MM.1S (cell line): ENCODE data around the gene CFAP54.

ENCODE experiments used
- DNase-seq: peaks from one replicate; pipeline ENCODE4 v3.0.0-alpha.2; 2015
- H2AFZ ChIP-seq: fragments of 300-600 bp; sonication (generic); 2 replicates; pipeline ENCODE4 v1.6.0; 2016; ENCODE audit warnings: antibody characterized with exemption, low read length
- H3F3A ChIP-seq: fragments of 300-600 bp; sonication (generic); 2 replicates; pipeline ENCODE4 v1.6.1; 2016; ENCODE audit warnings: mild to moderate bottlenecking, antibody characterized with exemption, low read length, moderate library complexity, mixed read lengths; ENCODE audit not compliant: insufficient read depth
- H3K27ac ChIP-seq: fragments of 300-600 bp; sonication (generic); 2 replicates; pipeline ENCODE4 v1.5.1; 2016; ENCODE audit warnings: mild to moderate bottlenecking, low read length
- H3K27me3 ChIP-seq: fragments of 300-600 bp; sonication (generic); replicated peaks from 2 replicates; pipeline ENCODE4 v1.6.0; 2016; ENCODE audit warnings: low read length; ENCODE audit not compliant: insufficient read depth
- H3K36me3 ChIP-seq: fragments of 300-600 bp; sonication (generic); replicated peaks from 2 replicates; pipeline ENCODE4 v1.6.1; 2016; ENCODE audit warnings: mild to moderate bottlenecking, low read length, mixed read lengths; ENCODE audit not compliant: insufficient read depth
- H3K4me1 ChIP-seq: fragments of 300-600 bp; sonication (generic); 2 replicates; pipeline ENCODE4 v1.6.1; 2016; ENCODE audit warnings: low read length, mixed read lengths
- H3K4me2 ChIP-seq: fragments of 300-600 bp; sonication (generic); 2 replicates; pipeline ENCODE4 v1.6.0; 2016; ENCODE audit warnings: low read depth, low read length
- H3K4me3 ChIP-seq: fragments of 300-600 bp; sonication (generic); 2 replicates; pipeline ENCODE4 v1.5.1; 2016; ENCODE audit warnings: low read length, mixed read lengths
- H3K79me2 ChIP-seq: fragments of 300-600 bp; sonication (generic); 2 replicates; pipeline ENCODE4 v1.6.1; 2016; ENCODE audit warnings: mixed run types, low read length, mixed read lengths
- H3K9ac ChIP-seq: fragments of 300-600 bp; sonication (generic); 2 replicates; pipeline ENCODE4 v1.6.1; 2016; ENCODE audit warnings: low read length, mixed read lengths
- H3K9me2 ChIP-seq: fragments of 300-600 bp; sonication (generic); replicated peaks from 2 replicates; pipeline ENCODE4 v1.6.1; 2016; ENCODE audit warnings: mild to moderate bottlenecking, low read length, mixed read lengths; ENCODE audit not compliant: insufficient read depth
- H3K9me3 ChIP-seq: fragments of 300-600 bp; sonication (generic); replicated peaks from 2 replicates; pipeline ENCODE4 v1.6.1; 2016; ENCODE audit warnings: mild to moderate bottlenecking, low read length, mixed read lengths; ENCODE audit not compliant: insufficient read depth
- H4K20me1 ChIP-seq: fragments of 300-600 bp; sonication (generic); 2 replicates; pipeline ENCODE4 v1.6.1; 2016; ENCODE audit warnings: mild to moderate bottlenecking, low read length, moderate library complexity, mixed read lengths; ENCODE audit not compliant: insufficient read depth
- EZH2 ChIP-seq: fragments of 300-600 bp; sonication (generic); optimal IDR thresholded peaks from 2 replicates; pipeline ENCODE3; 2017; ENCODE audit warnings: low read depth, mild to moderate bottlenecking, antibody characterized with exemption, low read length, mixed read lengths
- EZH2phosphoT487 ChIP-seq: fragments of 300-600 bp; sonication (generic); IDR thresholded peaks from 2 replicates; pipeline ENCODE4 v1.6.1; 2018; ENCODE audit warnings: antibody characterized with exemption, low read length
- TF ChIP-seq, protein P1 (sequence below): fragments of 300-600 bp; sonication (generic); IDR thresholded peaks from 2 replicates; pipeline ENCODE4 v1.5.1; 2016; ENCODE audit warnings: antibody characterized with exemption, low read length, mixed read lengths

Gene CFAP54

DNA sequence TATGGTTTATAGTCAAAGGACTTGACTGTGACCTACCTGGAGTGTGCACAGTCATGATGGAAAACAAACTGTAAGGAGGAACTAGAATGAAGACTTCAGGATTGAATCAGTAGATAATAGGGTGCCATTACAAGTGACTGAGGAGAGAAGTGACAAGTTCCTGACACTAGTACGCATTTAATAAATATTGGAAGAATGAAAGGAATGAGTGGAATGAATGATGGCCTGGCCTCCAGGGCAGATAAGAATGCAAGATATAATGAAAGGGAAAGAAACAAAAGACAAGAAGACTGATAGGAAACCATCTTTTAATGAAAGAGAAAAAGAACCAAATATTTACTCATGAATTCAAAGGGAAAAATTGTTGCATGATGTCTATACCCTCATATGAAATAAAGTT lies 372.9 kb downstream of the CFAP54 start:
- Histone ChIP-seq H3F3A (no peaks in the 10 kb centered on the region), H3K27ac (no peak overlapping the region), H3K4me1 (no peaks in the 10 kb centered on the region), H4K20me1 (no peaks in the 10 kb centered on the region), H3K9me2 (no peaks in the 10 kb centered on the region), H3K4me2 (no peak overlapping the region), H3K27me3 (no peaks in the 10 kb centered on the region), H3K4me3 (no peak overlapping the region), H3K9me3 (no peaks in the 10 kb centered on the region), H2AFZ (no peak overlapping the region), H3K36me3 (no peaks in the 10 kb centered on the region), H3K79me2 (no peaks in the 10 kb centered on the region), H3K9ac (no peak overlapping the region)
- TF ChIP-seq, protein P1, sequence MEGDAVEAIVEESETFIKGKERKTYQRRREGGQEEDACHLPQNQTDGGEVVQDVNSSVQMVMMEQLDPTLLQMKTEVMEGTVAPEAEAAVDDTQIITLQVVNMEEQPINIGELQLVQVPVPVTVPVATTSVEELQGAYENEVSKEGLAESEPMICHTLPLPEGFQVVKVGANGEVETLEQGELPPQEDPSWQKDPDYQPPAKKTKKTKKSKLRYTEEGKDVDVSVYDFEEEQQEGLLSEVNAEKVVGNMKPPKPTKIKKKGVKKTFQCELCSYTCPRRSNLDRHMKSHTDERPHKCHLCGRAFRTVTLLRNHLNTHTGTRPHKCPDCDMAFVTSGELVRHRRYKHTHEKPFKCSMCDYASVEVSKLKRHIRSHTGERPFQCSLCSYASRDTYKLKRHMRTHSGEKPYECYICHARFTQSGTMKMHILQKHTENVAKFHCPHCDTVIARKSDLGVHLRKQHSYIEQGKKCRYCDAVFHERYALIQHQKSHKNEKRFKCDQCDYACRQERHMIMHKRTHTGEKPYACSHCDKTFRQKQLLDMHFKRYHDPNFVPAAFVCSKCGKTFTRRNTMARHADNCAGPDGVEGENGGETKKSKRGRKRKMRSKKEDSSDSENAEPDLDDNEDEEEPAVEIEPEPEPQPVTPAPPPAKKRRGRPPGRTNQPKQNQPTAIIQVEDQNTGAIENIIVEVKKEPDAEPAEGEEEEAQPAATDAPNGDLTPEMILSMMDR = no peak
- TF ChIP-seq EZH2phosphoT487 = no peak
- TF ChIP-seq EZH2 = no peak
- no peak for DNase-seq

DNA sequence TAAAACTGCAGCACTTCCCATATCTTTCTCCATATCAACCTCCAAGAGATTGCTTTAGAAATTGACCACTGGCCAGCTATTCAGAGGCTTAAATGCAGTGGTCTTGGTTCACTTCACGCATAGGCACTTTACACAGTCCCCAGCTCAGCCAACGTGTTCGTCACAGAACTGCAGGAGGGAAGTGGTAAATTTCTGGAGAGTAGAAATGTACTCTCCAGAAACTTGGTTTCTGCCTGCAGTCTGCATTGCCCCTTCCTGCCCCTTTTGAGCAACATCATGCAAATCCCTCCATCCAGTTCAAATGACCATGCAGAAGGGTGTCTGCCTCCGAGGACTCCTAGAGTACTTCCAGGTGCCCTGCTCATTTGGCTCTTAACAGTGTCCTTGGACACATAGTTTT lies 375.0 kb downstream of the CFAP54 start:
- TF ChIP-seq EZH2phosphoT487 = no peak
- TF ChIP-seq EZH2 = no peak
- TF ChIP-seq, protein P1 = no peak
- no peak for DNase-seq
- H3K9ac ChIP-seq = no peak overlapping the region
- no peak overlapping the region for H3K27ac ChIP-seq
- no peaks in the 10 kb centered on the region for H3K36me3 ChIP-seq
- no peaks in the 10 kb centered on the region for H3F3A ChIP-seq
- H4K20me1 ChIP-seq = no peaks in the 10 kb centered on the region
- no peaks in the 10 kb centered on the region for H3K79me2 ChIP-seq
- no peak overlapping the region for H2AFZ ChIP-seq
- no peaks in the 10 kb centered on the region for H3K9me3 ChIP-seq
- no peaks in the 10 kb centered on the region for H3K27me3 ChIP-seq
- no peaks in the 10 kb centered on the region for H3K9me2 ChIP-seq
- H3K4me3 ChIP-seq = no peak overlapping the region
- H3K4me1 ChIP-seq = no peaks in the 10 kb centered on the region
- H3K4me2 ChIP-seq = no peak overlapping the region

DNA sequence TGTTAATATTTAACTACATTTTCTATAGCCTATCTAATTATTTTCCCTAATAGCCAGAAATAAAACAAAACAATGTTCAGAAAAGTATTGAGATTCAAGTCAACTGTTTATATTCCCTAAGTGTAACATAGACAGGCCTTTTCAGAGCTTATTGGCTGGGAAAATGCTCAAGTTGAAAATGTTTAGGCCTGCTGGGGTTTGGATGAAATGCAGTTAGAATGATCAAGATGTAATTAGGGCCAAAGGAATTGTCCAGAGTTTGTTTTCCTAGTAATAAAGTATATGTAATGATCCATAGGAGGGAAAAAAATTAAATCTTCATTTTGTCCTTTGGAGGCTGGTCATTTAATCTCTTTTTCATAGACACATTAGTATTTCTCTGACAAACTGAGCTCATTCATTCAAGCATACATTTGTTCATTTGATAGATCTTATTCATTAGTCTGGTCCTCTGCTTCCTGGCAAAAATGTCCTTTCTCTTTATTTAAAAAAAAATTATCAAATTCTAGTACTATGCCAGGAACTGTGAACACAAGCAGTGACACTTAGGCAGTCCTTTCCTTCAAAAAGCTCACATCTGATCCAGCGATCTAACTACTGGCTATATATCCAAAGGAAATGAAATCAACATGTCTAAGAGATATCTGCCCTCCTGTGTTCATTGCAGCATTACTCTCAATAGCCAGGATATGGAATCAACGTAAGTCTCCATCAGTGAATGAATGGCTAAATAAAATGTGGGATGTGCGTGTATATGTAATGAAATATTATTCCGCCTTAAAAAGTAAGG lies 377.6 kb downstream of the CFAP54 start:
- H3K27me3 ChIP-seq = no peaks in the 10 kb centered on the region
- H3K9me3 ChIP-seq = no peaks in the 10 kb centered on the region
- H3K4me2 ChIP-seq = no peak overlapping the region
- no peaks in the 10 kb centered on the region for H3K79me2 ChIP-seq
- H3K4me1 ChIP-seq = no peaks in the 10 kb centered on the region
- H3K9ac ChIP-seq = no peak overlapping the region
- DNase-seq = no peak
- no peaks in the 10 kb centered on the region for H3K9me2 ChIP-seq
- H4K20me1 ChIP-seq = no peaks in the 10 kb centered on the region
- no peaks in the 10 kb centered on the region for H3F3A ChIP-seq
- H3K36me3 ChIP-seq = no peaks in the 10 kb centered on the region
- H2AFZ ChIP-seq = no peak overlapping the region
- TF ChIP-seq, protein P1 = no peak
- no peak for TF ChIP-seq EZH2
- no peak for TF ChIP-seq EZH2phosphoT487
- H3K27ac ChIP-seq = no peak overlapping the region
- no peak overlapping the region for H3K4me3 ChIP-seq
